Astrocyte of the spinal cord (primary cell): ENCODE data around the gene ARHGAP22.

Experiments used
- DNase-seq: peaks from one replicate; pipeline ENCODE4 v3.0.0; 2011; ENCODE audit warnings: low read depth, low spot score
- H3K4me3 ChIP-seq: 2 replicates; pipeline ENCODE4 v1.5.1; 2011; ENCODE audit warnings: low read depth, mild to moderate bottlenecking, low read length, moderate library complexity
- CTCF ChIP-seq: IDR thresholded peaks from 2 replicates; pipeline ENCODE4 v1.5.1; 2012; ENCODE audit warnings: low read depth, mild to moderate bottlenecking, low read length, inconsistent platforms
- in situ Hi-C: cut with HindIII; loops from 2 replicates; pipeline ENCODE4 v1.10.0; 2017; ENCODE audit warnings: low sequenced_read_pairs

Gene ARHGAP22

GRCh38 chr10:48568546-48568945 lies 36.3 kb downstream of the ARHGAP22 start:
- no peak overlapping the region for H3K4me3 ChIP-seq
- in situ Hi-C loops: no loop called here
- TF ChIP-seq CTCF: no peak
- no peak for DNase-seq

- in situ Hi-C loops: no loop called here
- no peak for TF ChIP-seq CTCF
- H3K4me3 ChIP-seq: no peak overlapping the region
- no peak for DNase-seq
Observed at GRCh38 chr10:48568131-48568530, 36.7 kb downstream of the ARHGAP22 start.

GRCh38 chr10:48567346-48567745 lies 37.5 kb downstream of the ARHGAP22 start:
- in situ Hi-C loops: no loop called here
- no peak overlapping the region for H3K4me3 ChIP-seq
- no peak for TF ChIP-seq CTCF
- no peak for DNase-seq

- no peak for DNase-seq
- H3K4me3 ChIP-seq: no peak overlapping the region
- in situ Hi-C loops: no loop called here
- no peak for TF ChIP-seq CTCF
Observed at GRCh38 chr10:48564466-48565160, 40.3 kb downstream of the ARHGAP22 start.

GRCh38 chr10:48557511-48558123 lies 47.3 kb downstream of the ARHGAP22 start:
- H3K4me3 ChIP-seq: no peak overlapping the region
- in situ Hi-C loops: no loop called here
- no peak for DNase-seq
- TF ChIP-seq CTCF: no peak

- no peak overlapping the region for H3K4me3 ChIP-seq
- DNase-seq: no peak
- TF ChIP-seq CTCF: no peak
- in situ Hi-C loops: no loop called here
Observed at GRCh38 chr10:48556713-48557112, 48.2 kb downstream of the ARHGAP22 start.
